RWPE2 (cell line): ENCODE results near the gene YBX2.

ENCODE experiments used
- ATAC-seq: fragments of 200-7000 bp; cut with Tn5 transposase; 3 replicates; pipeline ENCODE4 v1.9.1; 2021; ENCODE audit warnings: low read depth
- DNase-seq: peaks from one replicate; pipeline ENCODE4 v3.0.0-alpha.2; 2020; ENCODE audit warnings: low spot score
- H3K27ac ChIP-seq: fragments of 450-650 bp; 2 replicates; pipeline ENCODE4 v1.5.1; 2017; ENCODE audit warnings: mild to moderate bottlenecking; ENCODE audit not compliant: poor library complexity, severe bottlenecking
- H3K27me3 ChIP-seq: fragments of 250-450 bp; sonication (Bioruptor Pico); 2 replicates; pipeline ENCODE4 v1.5.1; 2021; ENCODE audit warnings: mild to moderate bottlenecking, moderate library complexity; ENCODE audit not compliant: insufficient read depth, poor library complexity, severe bottlenecking
- H3K36me3 ChIP-seq: fragments of 250-450 bp; sonication (Bioruptor Pico); 2 replicates; pipeline ENCODE4 v1.5.1; 2020; ENCODE audit warnings: low read depth, mild to moderate bottlenecking, moderate library complexity
- H3K4me1 ChIP-seq: fragments of 250-450 bp; sonication (Bioruptor Pico); 2 replicates; pipeline ENCODE4 v1.5.1; 2021; ENCODE audit warnings: mild to moderate bottlenecking, moderate library complexity; ENCODE audit not compliant: insufficient read depth, poor library complexity, severe bottlenecking
- H3K4me3 ChIP-seq: fragments of 250-450 bp; sonication (Bioruptor Pico); 2 replicates; pipeline ENCODE4 v1.5.1; 2021; ENCODE audit warnings: mild to moderate bottlenecking, moderate library complexity; ENCODE audit not compliant: severe bottlenecking
- H3K9me3 ChIP-seq: fragments of 250-450 bp; sonication (Bioruptor Pico); 2 replicates; pipeline ENCODE4 v1.5.1; 2021; ENCODE audit warnings: mild to moderate bottlenecking, moderate library complexity; ENCODE audit not compliant: severe bottlenecking
- CTCF ChIP-seq: fragments of 450-650 bp; IDR thresholded peaks from one replicate; pipeline ENCODE4 v1.5.1; 2017; ENCODE audit warnings: mild to moderate bottlenecking, moderate library complexity; ENCODE audit not compliant: poor library complexity, severe bottlenecking

Gene YBX2

GRCh38 chr17:7313890-7314718, 19.7 kb upstream of the YBX2 start:
- Histone ChIP-seq H3K27me3 (no peaks in the 10 kb centered on the region), H3K4me3 (peak overlapping the region; percentile 97), H3K27ac (peak overlapping the region; percentile 78), H3K36me3 (peaks cover 78% of the 10 kb centered on the region), H3K9me3 (no peaks in the 10 kb centered on the region), H3K4me1 (peaks cover 9% of the 10 kb centered on the region)
- ATAC-seq (no peak), DNase-seq (no peak)
- no peak for TF ChIP-seq CTCF

- ATAC-seq (peak; percentile 53), DNase-seq (no peak)
- no peaks in the 10 kb centered on the region for H3K9me3 ChIP-seq
- H3K36me3 ChIP-seq, result peaks cover 78% of the 10 kb centered on the region
- H3K4me3 ChIP-seq, result no peak overlapping the region
- H3K27ac ChIP-seq, result peak overlapping the region; percentile 78
- peaks cover 11% of the 10 kb centered on the region for H3K4me1 ChIP-seq
- H3K27me3 ChIP-seq, result no peaks in the 10 kb centered on the region
- no peak for TF ChIP-seq CTCF
Observed at GRCh38 chr17:7313088-7313889, 18.9 kb upstream of the YBX2 start.

- Histone ChIP-seq H3K4me3 (no peak overlapping the region), H3K27ac (peak overlapping the region; percentile 78), H3K4me1 (peaks cover 11% of the 10 kb centered on the region), H3K27me3 (no peaks in the 10 kb centered on the region), H3K9me3 (no peaks in the 10 kb centered on the region), H3K36me3 (peaks cover 75% of the 10 kb centered on the region)
- no peak for DNase-seq
- no peak for TF ChIP-seq CTCF
- no peak for ATAC-seq
Observed at GRCh38 chr17:7312432-7313087, 18.1 kb upstream of the YBX2 start.

GRCh38 chr17:7311110-7311705, 16.8 kb upstream of the YBX2 start:
- ATAC-seq (no peak), DNase-seq (no peak)
- no peaks in the 10 kb centered on the region for H3K9me3 ChIP-seq
- H3K27ac ChIP-seq, result no peak overlapping the region
- TF ChIP-seq CTCF, result no peak
- peaks cover 64% of the 10 kb centered on the region for H3K36me3 ChIP-seq
- peaks cover 11% of the 10 kb centered on the region for H3K4me1 ChIP-seq
- H3K27me3 ChIP-seq, result no peaks in the 10 kb centered on the region
- H3K4me3 ChIP-seq, result no peak overlapping the region
